COLO829 (cell line): ENCODE results near the gene CA4.
"Not testable (repeated sequence)": the region's sequence is repeated elsewhere in the genome, so short reads cannot be mapped to it uniquely, and the experiment has no call there.

Experiments used
- DNase-seq: peaks from one replicate; pipeline ENCODE4 v3.0.0; 2012; ENCODE audit warnings: low spot score

Gene CA4

DNA sequence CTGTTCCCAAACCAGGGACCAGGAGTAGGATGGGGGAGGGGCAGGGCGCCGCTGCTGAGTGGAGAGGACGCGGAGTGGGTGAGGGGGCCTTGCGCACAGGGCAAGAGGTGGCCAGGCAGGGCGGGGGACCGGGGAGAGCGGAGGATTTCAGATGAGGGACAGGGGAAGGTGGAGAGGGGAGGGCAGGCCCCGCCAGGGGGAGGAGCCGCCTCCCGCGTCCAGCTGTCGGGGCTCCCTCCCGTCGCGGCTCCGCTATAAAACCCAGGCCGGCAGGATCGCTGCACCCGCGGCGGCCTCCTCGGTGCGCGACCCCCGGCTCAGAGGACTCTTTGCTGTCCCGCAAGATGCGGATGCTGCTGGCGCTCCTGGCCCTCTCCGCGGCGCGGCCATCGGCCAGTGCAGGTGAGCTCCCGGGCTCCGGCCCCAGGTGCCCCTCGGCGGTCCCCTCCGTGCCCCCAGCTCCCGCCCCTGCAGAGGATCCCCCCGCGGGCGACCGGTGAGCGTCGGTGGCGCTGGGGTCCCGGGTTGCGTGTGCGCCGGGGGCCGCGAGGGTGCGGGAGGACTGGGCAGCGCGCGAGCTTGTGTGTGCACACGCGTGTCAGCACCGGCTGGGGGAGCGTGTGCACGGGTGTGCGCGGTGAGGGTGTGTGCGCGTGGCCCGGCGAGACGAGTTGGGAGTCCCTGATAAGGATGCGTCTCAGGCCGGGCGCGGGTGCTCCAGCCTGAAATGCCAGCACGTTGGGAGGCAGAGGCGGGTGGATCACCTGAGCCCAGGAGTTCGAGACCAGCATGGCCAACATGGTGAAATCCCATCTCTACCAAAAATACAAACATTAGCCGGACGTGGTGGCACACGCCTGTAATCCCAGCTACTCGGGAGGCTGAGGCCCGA, at the start of gene CA4:
CA4 (plus strand) TSS at position 283 of the 892 bp plus-strand sequence; CDS start at position 345, 62 bp downstream.
- no peak for DNase-seq

DNA sequence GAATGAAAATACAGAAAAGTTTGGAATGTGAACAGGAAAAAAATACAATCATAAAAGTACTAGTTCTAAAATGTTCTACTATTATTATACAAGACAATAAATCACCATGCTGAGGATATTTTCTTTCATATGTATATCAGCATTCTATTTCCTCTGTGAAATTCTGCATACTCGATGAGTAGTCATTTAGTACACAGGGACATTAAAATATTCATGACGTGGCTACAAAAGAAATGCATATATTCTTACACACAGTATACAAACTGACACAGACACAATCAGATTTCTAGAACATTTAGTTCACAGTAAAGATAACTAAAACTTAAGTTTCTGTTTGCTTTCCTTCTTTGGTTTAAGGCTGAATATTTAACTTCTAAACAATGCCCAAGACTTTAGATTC, 49.2 kb upstream of the CA4 start:
- not testable (repeated sequence) for DNase-seq

DNA sequence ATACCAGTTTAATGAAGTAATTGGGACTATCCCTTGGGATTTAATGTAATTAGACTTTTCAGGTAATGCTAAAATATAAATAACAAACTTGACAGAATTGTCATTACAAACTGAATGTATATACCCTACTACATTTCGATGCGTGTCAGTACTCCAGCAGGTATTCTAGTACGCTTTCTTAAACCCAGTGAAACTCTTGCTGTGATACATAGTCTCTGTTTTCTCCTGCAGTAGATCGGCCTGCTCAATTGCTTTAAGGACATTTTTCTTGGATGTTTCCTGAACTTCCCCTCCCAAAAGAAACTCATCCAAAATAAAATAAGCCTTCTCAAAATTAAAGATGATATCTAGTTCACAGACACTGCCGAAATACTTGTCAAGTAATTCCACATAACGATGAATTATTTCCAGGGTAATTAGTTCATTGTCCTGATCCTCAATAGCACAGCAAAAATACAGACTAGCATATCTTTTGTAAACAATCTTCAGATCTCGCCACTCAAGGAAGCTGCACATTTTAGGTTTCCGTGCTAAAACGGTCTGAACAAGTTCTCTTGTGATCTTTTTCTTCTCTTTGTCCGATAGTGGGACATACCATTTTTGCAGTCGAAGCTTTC, 47.6 kb upstream of the CA4 start:
- DNase-seq = not testable (repeated sequence)

DNA sequence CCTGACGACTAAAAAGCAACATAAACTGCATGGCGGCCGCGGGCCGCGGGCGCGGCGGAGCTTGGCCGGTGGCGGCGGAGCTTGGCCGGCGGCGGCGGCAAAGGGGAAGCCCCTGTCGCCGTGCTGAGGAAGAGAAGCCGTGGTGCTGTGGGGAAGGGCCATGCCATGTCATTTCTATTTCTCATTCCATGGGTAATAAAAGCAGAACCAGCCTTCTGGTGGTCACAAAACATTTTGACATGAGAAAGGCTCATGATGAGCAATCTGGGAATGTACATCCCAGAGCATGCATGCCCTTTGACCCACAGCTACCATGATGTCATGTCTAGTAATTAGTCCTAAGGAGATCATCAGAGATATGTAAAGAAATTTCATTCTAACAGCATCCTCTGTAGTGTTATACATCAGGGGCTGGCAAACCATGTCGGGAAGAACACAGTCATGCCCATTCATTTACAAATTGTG, 47.1 kb upstream of the CA4 start:
- no peak for DNase-seq

DNA sequence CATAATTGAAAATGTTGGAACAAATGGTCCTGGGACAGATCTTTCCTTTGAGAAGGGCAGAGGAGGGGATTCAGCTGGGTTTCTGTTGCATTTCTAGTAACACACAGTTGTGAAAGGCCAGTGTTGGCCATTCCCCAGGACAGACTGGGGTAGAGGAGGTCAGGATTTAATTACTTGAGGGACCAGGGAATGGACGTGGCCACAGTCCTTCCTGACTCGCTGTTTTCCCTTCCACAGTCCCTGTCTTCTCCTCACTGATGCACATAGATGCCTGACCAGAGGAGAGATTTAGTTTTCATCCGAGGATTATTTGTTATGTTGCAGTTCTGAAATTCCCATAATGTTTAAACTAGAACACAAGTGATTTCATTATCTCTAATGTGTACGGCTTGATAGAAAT, 45.8 kb upstream of the CA4 start:
- DNase-seq = no peak

DNA sequence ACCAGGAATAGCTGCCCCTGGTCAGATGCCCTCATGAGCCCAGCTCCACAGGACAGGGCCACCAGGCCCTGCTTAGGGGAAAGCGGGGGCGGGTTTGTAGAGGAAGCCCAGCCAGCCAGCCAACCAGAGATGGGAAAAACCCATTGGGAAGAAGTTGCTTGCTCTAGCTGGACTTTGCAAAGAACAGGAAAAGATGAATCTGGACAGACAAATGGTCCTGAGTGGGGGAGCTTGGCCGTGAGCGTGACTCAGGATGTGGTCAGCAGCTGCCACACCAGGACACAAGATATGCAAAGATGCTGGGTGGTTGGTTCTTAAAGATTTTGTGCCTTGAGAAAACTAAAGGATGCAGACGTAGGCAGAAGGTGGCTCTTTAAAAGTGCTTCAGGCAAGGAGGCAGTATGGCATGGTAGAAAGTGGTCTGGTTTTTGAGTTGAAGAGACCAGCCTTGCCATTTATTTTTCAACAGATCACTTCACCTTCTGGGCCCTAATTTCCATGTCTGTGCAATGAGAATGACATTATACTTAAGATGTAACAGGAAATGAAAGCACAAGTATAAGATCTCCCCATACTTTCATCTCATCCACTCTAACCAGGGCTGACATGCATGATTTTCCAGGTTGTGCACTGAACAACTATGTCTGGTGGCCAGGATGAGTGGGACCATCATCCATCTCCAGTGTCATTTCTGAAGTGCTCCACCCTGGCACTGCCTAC, 43.3 kb upstream of the CA4 start:
- DNase-seq = no peak

DNA sequence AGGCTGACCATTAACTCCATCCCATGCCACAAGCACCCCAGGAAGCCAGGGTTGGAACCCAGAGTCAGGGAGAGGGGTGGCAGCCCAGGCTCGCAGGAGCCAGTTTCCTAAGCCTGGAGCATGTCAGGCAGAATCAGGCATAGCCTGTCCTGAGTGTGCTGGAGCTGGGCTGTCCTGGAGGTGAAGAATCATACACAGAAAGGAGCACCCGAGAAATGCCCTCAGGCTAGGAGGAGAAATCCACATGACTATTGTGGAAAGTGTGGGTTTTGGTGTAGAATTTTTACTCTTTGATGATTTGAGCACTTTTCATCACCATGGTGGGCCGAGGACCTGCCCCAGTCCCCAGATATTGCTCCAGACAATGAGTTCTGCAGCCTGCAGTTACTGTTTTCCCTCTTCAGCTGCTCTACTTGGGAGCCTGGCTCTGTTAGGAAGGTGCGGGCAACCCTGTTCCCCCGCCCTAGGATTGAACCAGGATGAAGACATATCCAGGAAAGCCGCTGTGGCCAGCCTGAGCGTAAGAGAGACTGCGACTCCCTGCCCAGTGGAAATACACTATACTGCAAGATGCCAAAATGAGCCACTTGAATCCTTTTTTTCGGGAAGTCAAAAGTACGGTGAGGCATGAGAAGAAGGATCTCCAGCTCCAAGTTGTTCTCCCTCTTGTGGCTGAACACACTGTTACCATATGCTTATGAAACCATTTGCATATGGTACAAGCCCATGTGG, 42.1 kb upstream of the CA4 start:
- no peak for DNase-seq

DNA sequence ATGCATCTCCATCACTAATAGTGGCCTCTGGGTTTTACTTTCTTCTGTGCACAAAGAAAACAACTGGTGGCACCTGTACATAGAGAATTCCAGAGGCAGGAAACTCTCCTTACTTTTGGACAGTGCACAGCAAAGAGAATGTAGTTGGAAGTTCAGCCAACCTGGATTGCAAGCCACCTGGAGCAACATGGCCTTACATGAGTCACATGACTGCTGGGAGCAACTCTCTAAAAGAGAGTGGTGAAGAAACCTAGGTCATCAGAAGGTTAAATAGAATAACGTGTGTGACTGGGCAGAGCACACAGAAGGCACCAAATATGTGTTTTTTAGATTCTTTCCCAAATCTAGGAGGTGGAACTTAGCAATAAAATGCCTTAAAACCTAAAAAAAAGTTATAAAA, 41.5 kb upstream of the CA4 start:
- not testable (repeated sequence) for DNase-seq

DNA sequence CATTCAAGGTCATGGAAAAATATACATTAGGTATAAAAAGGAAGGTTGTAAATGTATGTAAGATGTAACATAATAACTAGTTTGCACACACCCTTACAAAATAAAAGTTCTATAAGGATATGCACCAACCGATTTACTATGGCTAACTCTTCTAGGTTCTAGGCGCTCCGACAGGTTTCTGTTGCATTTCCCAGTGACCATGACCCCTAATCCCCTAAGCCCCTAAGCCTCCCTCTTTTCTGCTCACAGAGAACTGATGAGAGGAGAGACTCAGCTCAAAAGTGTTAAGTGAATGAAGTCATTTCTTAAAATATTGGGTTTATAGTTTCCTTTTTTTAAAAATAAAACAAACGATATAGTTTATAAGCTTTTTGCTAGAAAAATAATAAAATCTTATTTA, 41.1 kb upstream of the CA4 start:
- DNase-seq = no peak

DNA sequence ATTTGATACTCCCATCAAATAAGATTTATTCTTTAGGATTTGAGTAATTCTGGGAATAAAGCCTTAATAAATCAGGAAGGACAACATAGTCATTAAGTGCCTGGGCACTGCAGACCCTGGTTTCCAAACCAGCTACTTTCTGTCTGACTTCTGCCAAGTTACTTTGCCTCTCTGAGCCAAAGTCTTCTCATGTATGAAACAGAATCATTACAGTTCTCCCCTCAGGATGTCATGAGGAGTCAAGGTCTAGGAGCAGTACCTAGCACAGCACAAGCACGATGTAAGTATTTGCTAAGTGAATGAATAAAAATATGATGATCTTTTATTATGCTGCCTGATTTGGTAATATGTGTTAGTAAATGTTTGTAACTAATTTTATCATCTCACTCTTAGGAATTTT, 40.6 kb upstream of the CA4 start:
- no peak for DNase-seq

DNA sequence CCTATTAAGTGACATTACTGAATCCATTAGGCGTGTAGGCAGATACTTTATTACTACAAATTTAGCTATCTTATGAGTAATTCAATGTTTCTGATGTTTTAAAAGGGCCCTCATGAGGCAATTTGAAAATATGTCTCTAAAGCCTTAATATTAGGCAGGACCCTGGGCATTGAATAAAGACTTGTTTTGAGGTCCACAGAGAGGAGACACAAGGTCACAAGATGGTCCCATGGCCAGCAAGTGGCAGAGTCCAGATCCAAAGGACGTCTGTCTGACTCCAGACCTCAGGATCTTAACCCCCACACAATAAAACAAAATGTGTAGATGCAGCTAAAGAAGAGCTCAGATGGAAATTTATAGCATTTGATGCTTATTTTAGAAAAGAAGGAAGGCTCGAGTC, 39.2 kb upstream of the CA4 start:
- no peak for DNase-seq

DNA sequence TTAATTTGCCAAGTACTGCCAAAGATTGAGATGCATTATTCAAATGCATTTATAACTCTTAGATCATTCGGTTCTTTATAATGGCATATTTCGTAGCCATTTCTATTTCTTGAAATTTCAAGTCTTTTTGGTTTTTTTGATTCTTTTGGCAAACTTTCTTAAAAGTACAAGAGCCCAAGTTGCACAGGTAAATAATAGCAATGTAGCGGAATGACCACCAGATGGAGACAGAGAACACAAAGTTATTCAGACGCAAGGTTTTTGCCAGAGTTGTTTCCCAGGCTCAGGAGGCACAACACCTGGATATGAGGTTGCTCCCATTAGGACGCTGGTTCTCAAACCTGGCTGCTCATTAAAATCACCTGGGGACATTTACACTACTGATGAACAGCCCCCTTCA, 38.1 kb upstream of the CA4 start:
- DNase-seq = not testable (repeated sequence)

DNA sequence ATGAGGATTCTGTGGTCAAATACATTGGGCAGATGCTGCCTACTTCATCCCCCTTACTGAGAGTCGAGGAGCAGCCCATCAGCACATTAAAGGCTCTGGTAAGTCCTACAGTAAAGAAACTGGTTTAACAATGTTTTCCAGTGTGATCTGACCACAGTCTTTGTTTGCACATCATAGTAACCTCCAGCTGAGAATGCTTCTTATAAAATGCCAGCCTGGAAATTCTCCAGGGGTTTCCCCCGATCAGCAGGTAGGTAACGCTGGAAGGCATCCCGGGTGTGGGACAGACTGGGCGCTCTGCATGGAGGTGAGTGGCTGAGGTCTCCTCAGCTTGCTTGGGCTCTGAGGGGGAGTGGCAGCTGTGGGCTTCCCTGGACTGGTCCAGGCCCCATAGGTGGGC, 34.4 kb upstream of the CA4 start:
- DNase-seq = not testable (repeated sequence)

DNA sequence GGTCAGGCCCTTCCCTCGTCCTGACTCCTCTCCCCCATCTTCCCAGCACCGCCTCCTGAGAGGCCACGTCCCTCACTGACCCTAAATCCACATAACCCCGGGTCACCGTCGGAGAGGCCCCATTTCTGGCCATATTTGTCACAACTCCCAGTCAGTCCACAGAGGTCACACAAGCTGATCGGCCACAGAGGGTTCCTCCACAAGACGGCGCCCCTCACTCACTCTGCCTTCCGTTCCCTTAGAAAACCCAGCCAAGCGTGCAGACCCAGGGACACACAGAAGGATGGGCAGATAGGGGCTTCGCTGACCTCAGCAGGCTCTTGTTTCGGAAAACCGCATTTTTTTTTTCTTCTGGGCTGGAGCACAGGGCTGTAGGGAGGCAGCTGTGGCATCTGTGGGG, 33.6 kb upstream of the CA4 start:
- not testable (repeated sequence) for DNase-seq

DNA sequence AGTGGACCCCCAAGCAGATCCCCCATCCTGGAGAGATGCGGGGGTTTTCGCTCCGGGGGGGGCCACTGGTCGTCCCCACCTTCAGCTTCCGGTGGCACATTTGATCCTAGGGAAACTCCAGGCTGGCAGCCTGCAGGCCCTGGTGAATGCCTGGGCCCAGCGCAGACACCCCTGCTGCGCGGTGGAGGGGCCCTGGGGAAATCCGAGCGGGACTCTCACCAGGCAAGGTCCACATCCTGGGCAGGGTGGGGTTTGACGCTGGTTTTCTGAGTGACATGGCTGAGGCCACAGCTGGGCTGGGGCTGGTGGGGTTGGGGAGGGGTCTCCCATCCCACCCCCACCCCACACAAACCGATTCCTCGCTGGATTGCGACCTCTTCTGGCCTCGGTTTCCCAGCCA, 30.6 kb upstream of the CA4 start:
- not testable (repeated sequence) for DNase-seq

DNA sequence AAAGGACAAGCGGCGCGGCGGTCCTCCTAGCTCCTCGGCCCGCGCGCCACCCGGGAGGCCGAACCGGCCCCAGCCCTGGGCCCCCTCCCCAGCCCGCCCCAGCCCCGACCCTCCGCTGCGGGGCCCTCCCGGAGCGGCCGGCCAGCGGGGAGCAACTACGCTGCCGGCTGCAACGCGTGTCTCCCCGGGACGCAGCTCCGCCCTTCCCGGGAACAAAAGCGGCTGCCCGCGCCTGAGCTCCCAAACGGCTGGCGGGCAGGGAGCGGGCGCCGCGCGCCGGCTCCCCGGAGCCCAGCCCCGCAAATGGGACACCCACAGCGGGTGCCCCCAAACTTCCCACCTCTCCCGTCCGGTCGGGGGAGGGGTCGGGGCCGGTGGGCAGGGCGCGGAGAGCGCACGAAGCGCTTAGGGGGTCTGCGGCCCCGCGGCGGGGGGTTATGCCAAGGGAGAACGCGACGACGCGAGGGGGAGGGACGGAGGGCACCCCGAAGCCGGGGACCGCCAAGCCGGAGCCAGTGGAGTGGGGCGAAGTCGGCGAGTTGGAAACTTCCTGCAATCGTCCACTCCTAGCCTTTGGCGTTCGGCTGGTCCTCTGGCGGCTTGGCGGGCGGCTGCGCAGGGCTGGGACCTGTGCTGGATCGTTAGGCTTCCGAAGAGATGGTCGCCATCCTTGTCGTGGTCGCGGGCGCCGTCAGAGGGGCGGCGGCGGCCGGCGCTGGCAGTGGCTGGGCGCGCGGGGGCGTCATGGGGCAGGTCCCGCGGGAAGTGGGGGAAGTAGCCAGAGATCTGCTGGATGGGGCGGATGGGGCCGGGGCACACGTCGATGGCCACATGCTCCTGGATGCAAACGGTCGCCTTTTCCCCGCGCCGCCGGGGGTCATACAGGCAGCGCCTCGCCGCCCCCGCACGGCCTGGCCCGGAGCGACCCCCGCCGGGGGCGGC, 29.7 kb upstream of the CA4 start:
- DNase-seq = not testable (repeated sequence)

DNA sequence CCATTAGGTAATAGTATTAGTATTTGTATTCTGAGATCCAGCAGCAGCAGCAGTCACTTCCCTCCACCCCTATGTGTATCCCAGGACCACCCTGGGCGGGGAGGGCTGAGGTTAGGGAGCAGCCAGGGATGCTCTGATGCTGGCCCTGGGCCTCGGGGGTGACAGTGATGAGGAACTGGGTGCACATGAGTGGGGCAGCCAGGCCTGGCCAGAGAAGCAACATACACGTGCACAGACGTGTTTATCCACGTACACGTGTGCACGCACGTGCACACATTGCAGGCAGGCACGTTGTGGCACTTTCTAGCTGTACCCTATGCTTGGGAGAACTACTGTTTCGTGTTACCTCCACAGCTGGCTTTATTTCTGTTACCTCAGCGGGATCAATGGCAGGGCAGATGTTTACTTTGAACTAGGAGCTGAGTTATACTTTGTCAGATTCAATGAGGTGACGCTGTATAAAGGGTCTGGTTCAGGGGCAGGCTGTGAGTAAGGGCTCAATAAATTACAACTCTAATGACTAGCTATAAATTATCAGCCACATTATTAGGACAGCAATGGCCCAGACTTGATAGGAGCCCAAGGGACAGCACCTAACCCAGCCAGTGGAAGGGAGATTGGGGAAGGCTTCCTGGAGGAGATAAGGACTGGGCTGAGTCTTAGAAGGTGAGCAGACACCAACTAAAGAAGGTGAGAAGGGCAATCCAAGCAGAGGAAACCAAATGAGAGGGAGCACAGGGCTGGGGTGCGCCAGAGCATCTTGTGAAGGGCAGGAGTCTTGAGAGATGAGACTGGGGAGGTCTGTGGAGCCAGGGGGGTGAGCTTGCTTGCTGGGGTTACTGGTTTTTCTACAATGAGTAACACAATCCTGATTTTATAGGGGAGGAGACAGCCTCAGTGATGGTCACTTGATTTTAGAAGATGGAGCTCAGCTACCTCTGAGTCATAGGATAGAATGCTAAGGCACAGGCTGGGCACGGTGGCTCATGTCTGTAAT, 22.4 kb upstream of the CA4 start:
- no peak for DNase-seq

DNA sequence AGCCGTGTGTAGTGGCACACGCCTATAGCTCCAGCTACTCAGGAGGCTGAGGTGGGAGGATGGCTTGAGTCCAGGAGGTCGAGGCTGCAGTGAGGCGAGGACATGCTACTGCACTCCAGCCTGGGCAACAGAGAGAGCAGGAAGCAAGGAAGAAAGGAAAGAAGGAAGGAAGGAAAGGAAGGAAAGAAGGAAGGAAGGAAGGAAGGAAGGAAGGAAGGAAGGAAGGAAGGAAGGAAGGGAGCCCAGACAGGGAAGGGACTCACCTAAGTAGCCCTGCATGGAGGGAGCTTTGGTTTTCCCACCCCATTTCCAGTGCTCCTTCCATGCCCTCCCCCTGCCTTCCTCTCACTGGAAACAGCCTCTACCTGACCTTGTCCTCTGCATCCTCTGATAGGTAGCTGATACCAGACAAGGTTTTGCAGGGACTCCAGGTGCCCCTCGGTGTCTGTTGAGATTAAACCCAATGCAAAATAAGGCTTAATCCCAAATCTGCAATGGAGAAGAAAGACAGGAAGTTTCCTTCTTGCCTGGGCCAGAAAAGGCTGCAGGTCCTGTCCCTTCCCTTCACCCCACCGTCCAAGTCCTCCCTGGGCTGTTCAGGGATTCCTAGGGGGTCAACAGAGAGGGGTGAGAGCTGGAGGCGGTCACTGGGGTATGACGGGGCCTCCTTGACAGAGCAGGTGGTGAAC, 21.5 kb upstream of the CA4 start:
- no peak for DNase-seq

DNA sequence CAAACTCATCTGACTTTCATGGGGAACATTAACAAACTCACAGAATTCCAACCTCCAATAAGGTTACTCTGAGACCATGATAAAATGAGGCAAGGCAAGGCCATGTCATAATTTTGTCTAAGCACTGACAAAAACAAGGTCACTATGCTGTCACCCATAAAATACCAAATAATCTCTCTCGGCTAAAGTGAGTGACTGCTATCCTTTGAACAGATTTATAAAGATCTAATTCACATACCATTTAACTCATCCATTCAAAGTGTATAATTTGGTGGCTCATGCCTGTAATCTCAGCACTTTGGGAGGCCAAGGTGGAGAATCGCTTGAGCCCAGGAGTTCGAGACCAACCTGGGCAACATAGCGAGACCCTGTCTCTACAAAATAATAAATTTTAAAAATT, 20.6 kb upstream of the CA4 start:
- DNase-seq = no peak
